OCI-LY1 (cell line): ENCODE measurements around the gene FAM228B.
A peak's percentile ranks its signal among the peaks of the same experiment; 100 is the strongest.

Experiments used
- H2AFZ ChIP-seq: fragments of 200-600 bp; sonication (generic), shearing (Covaris generic); 2 replicates; pipeline ENCODE4 v1.6.0; 2014; ENCODE audit warnings: antibody characterized with exemption, mild to moderate bottlenecking, low read length
- H3F3A ChIP-seq: fragments of 200-600 bp; sonication (generic), shearing (Covaris generic); 2 replicates; pipeline ENCODE4 v1.6.0; 2014; ENCODE audit warnings: mild to moderate bottlenecking, antibody characterized with exemption, low read length, moderate library complexity; ENCODE audit not compliant: insufficient read depth
- H3K27ac ChIP-seq: fragments of 200-600 bp; sonication (generic); 2 replicates; pipeline ENCODE4 v1.5.1; 2014; ENCODE audit warnings: low read length, mixed run types, mild to moderate bottlenecking, low read depth; ENCODE audit not compliant: poor library complexity, severe bottlenecking
- H3K27me3 ChIP-seq: fragments of 200-600 bp; sonication (generic); 2 replicates; pipeline ENCODE4 v1.6.0; 2014; ENCODE audit warnings: antibody characterized with exemption, mild to moderate bottlenecking, low read length, moderate library complexity; ENCODE audit not compliant: insufficient read depth
- H3K36me3 ChIP-seq: fragments of 200-600 bp; sonication (generic); 2 replicates; pipeline ENCODE4 v1.6.1; 2014; ENCODE audit warnings: mild to moderate bottlenecking, antibody characterized with exemption, low read length, moderate library complexity, mixed read lengths; ENCODE audit not compliant: insufficient read depth
- H3K4me1 ChIP-seq: fragments of 200-600 bp; sonication (generic); 2 replicates; pipeline ENCODE4 v1.5.1; 2014; ENCODE audit warnings: mild to moderate bottlenecking, low read length, moderate library complexity; ENCODE audit not compliant: insufficient read depth, severe bottlenecking
- H3K4me2 ChIP-seq: fragments of 200-600 bp; sonication (generic), shearing (Covaris generic); 2 replicates; pipeline ENCODE4 v1.6.1; 2014; ENCODE audit warnings: low read length
- H3K4me3 ChIP-seq: fragments of 200-600 bp; sonication (generic); 2 replicates; pipeline ENCODE4 v1.5.1; 2014; ENCODE audit warnings: low read length, low read depth, mild to moderate bottlenecking, mixed read lengths; ENCODE audit not compliant: poor library complexity, severe bottlenecking
- H3K79me2 ChIP-seq: fragments of 200-600 bp; shearing (Covaris generic); 2 replicates; pipeline ENCODE4 v1.6.1; 2016; ENCODE audit warnings: mixed run types, low read length, mixed read lengths; ENCODE audit not compliant: insufficient read depth
- H3K9ac ChIP-seq: fragments of 200-600 bp; sonication (generic), shearing (Covaris generic); 2 replicates; pipeline ENCODE4 v1.6.1; 2014; ENCODE audit warnings: mild to moderate bottlenecking, low read length, mixed read lengths
- H3K9me2 ChIP-seq: fragments of 200-600 bp; sonication (generic), shearing (Covaris generic); 2 replicates; pipeline ENCODE4 v1.6.1; 2014; ENCODE audit warnings: low read depth, mild to moderate bottlenecking, low read length, mixed read lengths
- H3K9me3 ChIP-seq: fragments of 200-600 bp; shearing (Covaris generic); 2 replicates; pipeline ENCODE4 v1.6.1; 2014; ENCODE audit warnings: low read length, mixed read lengths
- H4K20me1 ChIP-seq: fragments of 200-600 bp; sonication (generic), shearing (Covaris generic); 2 replicates; pipeline ENCODE4 v1.6.0; 2016; ENCODE audit warnings: mild to moderate bottlenecking, low read length; ENCODE audit not compliant: insufficient read depth
- EZH2 ChIP-seq: fragments of 200-600 bp; sonication (generic), shearing (Covaris generic); IDR thresholded peaks from 2 replicates; pipeline ENCODE4 v1.8.0; 2017; ENCODE audit warnings: borderline replicate concordance, mixed run types, mild to moderate bottlenecking, antibody characterized with exemption, low read length, moderate library complexity, mixed read lengths
- TF ChIP-seq, protein P1 (sequence below): fragments of 200-600 bp; sonication (generic), shearing (Covaris generic); IDR thresholded peaks from 2 replicates; pipeline ENCODE4 v1.5.1; 2017; ENCODE audit warnings: mild to moderate bottlenecking, antibody characterized with exemption, low read length, moderate library complexity, mixed read lengths

FAM228B gene

DNA sequence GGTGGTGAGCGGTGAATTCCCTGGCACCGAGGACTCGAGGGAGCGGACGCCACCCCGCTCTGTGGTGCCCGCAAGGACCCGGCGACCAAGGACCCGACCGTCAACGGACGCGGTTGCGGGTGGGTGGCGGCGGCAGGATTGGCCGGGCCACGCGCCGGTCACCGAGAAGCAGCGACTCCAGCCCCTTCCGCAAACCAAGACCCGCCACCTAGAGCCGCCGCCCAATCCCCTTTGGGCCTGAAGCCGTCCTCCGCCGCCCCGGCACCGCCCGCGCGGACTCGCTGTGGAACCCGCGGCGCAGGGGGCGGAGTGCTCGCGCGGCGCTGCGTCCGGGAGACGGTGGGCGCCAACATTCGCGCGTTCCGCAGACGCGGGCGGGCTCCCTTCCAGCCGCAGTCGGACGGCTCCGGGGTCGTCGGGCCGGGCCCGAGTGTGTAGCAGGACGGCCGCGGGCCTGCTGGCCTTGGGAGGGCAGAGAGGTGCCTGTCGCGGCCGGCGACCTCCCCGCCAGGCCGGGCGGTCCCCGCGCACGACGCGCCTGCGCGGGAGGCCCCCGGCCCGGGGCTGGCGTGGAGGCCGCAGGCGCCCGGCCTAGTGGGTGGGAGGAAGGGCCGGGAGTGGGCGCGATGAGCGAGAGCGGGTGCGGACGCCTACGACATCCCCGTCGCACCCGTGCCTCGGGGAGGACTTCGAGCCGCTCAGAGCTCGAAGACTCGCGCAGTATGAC is at the start of gene FAM228B, which contains the start of gene PFN4:
TSS of gene FAM228B (plus strand) at position 275 of the 727 bp plus-strand sequence. CDS start 893 bp downstream, outside the sequence.
TSS of gene PFN4 (minus strand) at position 140 of the 727 bp plus-strand sequence. CDS start 799 bp downstream, outside the sequence.
- 0 out of 2 replicates have a peak, but pooled peaks cover 5% of the 10 kb centered on the region for H3F3A ChIP-seq
- H3K27ac ChIP-seq: peak within 1 kb of the TSS; percentile 69
- H3K9me2 ChIP-seq: no peaks in the 10 kb centered on the region
- peaks cover 22% of the 10 kb centered on the region for H3K4me1 ChIP-seq
- H3K27me3 ChIP-seq: no peaks in the 10 kb centered on the region
- H2AFZ ChIP-seq: no peak within 1 kb of the TSS
- H3K9ac ChIP-seq: peak within 1 kb of the TSS; percentile 90
- no peaks in the 10 kb centered on the region for H3K36me3 ChIP-seq
- peak within 1 kb of the TSS; percentile 97 for H3K4me2 ChIP-seq
- no peaks in the 10 kb centered on the region for H4K20me1 ChIP-seq
- peak within 1 kb of the TSS; percentile 77 for H3K4me3 ChIP-seq
- peaks cover 7% of the 10 kb centered on the region; the same call in 1 of the 2 replicates for H3K79me2 ChIP-seq
- no peak for TF ChIP-seq EZH2
- TF ChIP-seq, protein P1, sequence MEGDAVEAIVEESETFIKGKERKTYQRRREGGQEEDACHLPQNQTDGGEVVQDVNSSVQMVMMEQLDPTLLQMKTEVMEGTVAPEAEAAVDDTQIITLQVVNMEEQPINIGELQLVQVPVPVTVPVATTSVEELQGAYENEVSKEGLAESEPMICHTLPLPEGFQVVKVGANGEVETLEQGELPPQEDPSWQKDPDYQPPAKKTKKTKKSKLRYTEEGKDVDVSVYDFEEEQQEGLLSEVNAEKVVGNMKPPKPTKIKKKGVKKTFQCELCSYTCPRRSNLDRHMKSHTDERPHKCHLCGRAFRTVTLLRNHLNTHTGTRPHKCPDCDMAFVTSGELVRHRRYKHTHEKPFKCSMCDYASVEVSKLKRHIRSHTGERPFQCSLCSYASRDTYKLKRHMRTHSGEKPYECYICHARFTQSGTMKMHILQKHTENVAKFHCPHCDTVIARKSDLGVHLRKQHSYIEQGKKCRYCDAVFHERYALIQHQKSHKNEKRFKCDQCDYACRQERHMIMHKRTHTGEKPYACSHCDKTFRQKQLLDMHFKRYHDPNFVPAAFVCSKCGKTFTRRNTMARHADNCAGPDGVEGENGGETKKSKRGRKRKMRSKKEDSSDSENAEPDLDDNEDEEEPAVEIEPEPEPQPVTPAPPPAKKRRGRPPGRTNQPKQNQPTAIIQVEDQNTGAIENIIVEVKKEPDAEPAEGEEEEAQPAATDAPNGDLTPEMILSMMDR: no peak
- no peaks in the 10 kb centered on the region for H3K9me3 ChIP-seq

DNA sequence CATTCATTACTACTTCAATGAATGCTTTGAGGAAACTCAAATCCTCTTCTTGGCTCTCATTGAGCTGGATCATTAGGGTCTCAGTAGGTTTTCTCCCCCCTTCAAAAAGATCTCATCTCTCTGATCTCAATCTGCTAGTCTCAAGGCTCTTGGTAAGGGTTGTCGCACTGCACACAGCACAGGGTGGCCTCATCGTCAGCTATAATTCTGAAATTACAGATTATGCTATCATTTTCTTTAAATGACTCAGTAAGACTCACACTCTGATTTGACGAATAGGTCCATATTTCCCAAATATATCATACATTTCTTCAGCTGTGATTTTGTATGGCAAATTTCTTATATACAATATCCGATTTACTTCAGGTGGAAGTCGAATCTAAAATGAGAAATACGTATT is 49.5 kb upstream of the FAM228B start:
- no peaks in the 10 kb centered on the region for H4K20me1 ChIP-seq
- no peak overlapping the region for H3K27ac ChIP-seq
- peaks cover 35% of the 10 kb centered on the region; the same call in 1 of the 2 replicates for H3K36me3 ChIP-seq

DNA sequence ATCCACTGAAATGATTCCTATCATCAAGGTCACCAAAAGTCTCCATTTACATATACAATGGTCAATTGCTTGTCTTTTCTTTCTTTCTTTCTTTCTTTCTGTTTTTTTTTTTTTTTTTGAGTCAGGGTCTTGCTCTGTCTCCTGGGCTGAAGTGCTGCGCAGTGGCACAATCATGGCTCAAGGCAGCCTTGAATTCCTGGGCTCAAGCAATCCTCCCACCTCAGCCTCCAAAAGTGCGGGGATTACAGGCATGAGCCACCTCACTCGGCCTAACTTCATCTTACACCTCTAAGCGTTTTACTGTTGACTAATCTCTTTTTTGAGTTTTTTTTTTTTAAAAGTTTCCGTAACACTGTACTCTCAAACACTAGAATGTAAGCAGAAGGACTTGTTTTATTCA is 48.0 kb upstream of the FAM228B start:
- Histone ChIP-seq H3K79me2 (peaks cover 10% of the 10 kb centered on the region), H3F3A (no peaks in the 10 kb centered on the region), H3K27ac (no peak overlapping the region), H3K36me3 (peaks cover 23% of the 10 kb centered on the region; the same call in 1 of the 2 replicates), H3K4me3 (peak overlapping the region; percentile 78), H3K4me2 (peak overlapping the region; percentile 82), H3K9me2 (no peaks in the 10 kb centered on the region), H2AFZ (no peak overlapping the region), H3K9ac (peak overlapping the region; percentile 77), H3K4me1 (peaks cover 21% of the 10 kb centered on the region), H3K27me3 (no peaks in the 10 kb centered on the region), H4K20me1 (no peaks in the 10 kb centered on the region), H3K9me3 (no peaks in the 10 kb centered on the region)
- no peak for TF ChIP-seq EZH2
- TF ChIP-seq, protein P1: no peak

More for the DNA sequence above, 49.5 kb upstream of the FAM228B start:
- Histone ChIP-seq H2AFZ (no peak overlapping the region), H3K9me2 (no peaks in the 10 kb centered on the region), H3K9me3 (no peaks in the 10 kb centered on the region), H3K4me3 (no peak overlapping the region), H3K27me3 (no peaks in the 10 kb centered on the region), H3F3A (no peaks in the 10 kb centered on the region), H3K4me1 (peaks cover 21% of the 10 kb centered on the region), H3K4me2 (no peak overlapping the region), H3K79me2 (peaks cover 10% of the 10 kb centered on the region), H3K9ac (no peak overlapping the region)
- TF ChIP-seq EZH2: no peak
- TF ChIP-seq, protein P1: no peak
